ENCODE data around the gene S100A5.

- TF ChIP-seq, protein P1, sequence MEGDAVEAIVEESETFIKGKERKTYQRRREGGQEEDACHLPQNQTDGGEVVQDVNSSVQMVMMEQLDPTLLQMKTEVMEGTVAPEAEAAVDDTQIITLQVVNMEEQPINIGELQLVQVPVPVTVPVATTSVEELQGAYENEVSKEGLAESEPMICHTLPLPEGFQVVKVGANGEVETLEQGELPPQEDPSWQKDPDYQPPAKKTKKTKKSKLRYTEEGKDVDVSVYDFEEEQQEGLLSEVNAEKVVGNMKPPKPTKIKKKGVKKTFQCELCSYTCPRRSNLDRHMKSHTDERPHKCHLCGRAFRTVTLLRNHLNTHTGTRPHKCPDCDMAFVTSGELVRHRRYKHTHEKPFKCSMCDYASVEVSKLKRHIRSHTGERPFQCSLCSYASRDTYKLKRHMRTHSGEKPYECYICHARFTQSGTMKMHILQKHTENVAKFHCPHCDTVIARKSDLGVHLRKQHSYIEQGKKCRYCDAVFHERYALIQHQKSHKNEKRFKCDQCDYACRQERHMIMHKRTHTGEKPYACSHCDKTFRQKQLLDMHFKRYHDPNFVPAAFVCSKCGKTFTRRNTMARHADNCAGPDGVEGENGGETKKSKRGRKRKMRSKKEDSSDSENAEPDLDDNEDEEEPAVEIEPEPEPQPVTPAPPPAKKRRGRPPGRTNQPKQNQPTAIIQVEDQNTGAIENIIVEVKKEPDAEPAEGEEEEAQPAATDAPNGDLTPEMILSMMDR (IDR thresholded peaks at IDR 0.05) = no peak
- TF ChIP-seq POLR2A (IDR thresholded peaks at IDR 0.05) = no peak
These were observed 45.2 kb downstream of the S100A5 start for GRCh38 chr1:153495536-153495935.

Measured in thyroid gland (tissue), 4 donors.